ENCODE data around the gene HIVEP3. TPM values are rescaled to one million over a fixed set of nuclear protein-coding genes. Genes with fewer than 3 reads are reported as not detected.

Gene HIVEP3
- total RNA-seq, 1 donor from 2014 or later, result 3.6 TPM

GRCh38 chr1:41462680-41463004 is 456.1 kb downstream of the HIVEP3 start:
- Mint-ChIP-seq H3K36me3 (ENCODE audit: low read depth) (no peaks in the 10 kb centered on the region), H3K27me3 (ENCODE audit: low read depth) (peaks cover 3% of the 10 kb centered on the region), H3K4me1 (ENCODE audit: low read depth) (peaks cover 20% of the 10 kb centered on the region), H3K9me3 (ENCODE audit: low read depth) (no peaks in the 10 kb centered on the region), H3K27ac (ENCODE audit: unreplicated experiment) (no peak overlapping the region), H3K4me3 (ENCODE audit: unreplicated experiment) (no peak overlapping the region)
- no peak for DNase-seq (ENCODE audit: low spot score)
- TF ChIP-seq CTCF (IDR thresholded peaks at IDR 0.05), result no peak

- no peaks in the 10 kb centered on the region for H3K9me3 Mint-ChIP-seq (ENCODE audit: low read depth)
- H3K4me3 Mint-ChIP-seq (ENCODE audit: unreplicated experiment), result no peak overlapping the region
- no peak overlapping the region for H3K27ac Mint-ChIP-seq (ENCODE audit: unreplicated experiment)
- TF ChIP-seq CTCF (IDR thresholded peaks at IDR 0.05), result no peak
- peaks cover 3% of the 10 kb centered on the region for H3K27me3 Mint-ChIP-seq (ENCODE audit: low read depth)
- DNase-seq (ENCODE audit: low spot score), result no peak
- peaks cover 17% of the 10 kb centered on the region for H3K4me1 Mint-ChIP-seq (ENCODE audit: low read depth)
- no peaks in the 10 kb centered on the region for H3K36me3 Mint-ChIP-seq (ENCODE audit: low read depth)
Measured at GRCh38 chr1:41461790-41462679, 456.7 kb downstream of the HIVEP3 start.

- no peak for TF ChIP-seq CTCF (IDR thresholded peaks at IDR 0.05)
- Mint-ChIP-seq H3K4me3 (ENCODE audit: unreplicated experiment) (no peak overlapping the region), H3K36me3 (ENCODE audit: low read depth) (no peaks in the 10 kb centered on the region), H3K9me3 (ENCODE audit: low read depth) (no peaks in the 10 kb centered on the region), H3K4me1 (ENCODE audit: low read depth) (peaks cover 44% of the 10 kb centered on the region), H3K27ac (ENCODE audit: unreplicated experiment) (no peak overlapping the region), H3K27me3 (ENCODE audit: low read depth) (no peaks in the 10 kb centered on the region)
- DNase-seq (ENCODE audit: low spot score), result no peak
Measured at GRCh38 chr1:41456847-41457540, 461.7 kb downstream of the HIVEP3 start.

Other genes with a start within 250 kb of the HIVEP3 start
- not detected in 3 replicates for gene GUCA2B, start 234.5 kb upstream of the HIVEP3 start, total RNA-seq
- not detected in 3 replicates for gene GUCA2A, start 245.8 kb upstream of the HIVEP3 start, total RNA-seq

Measured in chondrocyte (in vitro differentiated cells).